ENCODE data around the gene DLX1.
"Not testable (repeated sequence)": the region's sequence is repeated elsewhere in the genome, so short reads cannot be mapped to it uniquely, and the experiment has no call there.

The DLX1 gene

DNA sequence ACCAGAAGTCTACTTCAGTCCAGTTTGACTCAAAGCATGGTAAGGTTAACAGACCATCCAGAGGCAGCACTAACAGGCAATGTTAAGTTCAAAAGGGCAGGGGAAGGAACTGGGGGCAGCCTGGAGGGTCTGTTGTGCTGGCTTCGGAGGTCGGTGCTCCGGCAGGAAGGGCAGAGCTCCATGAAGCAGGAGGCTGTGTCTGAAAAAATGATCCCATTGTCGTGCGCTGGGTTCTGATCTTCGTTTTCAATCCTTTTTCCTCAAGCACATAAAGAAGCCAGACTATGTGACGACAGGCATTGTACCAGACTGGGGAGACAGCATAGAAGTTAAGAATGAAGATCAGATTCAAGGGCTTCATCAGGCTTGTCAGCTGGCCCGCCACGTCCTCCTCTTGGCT is 21.9 kb upstream of the DLX1 start:
- FAIRE-seq (no peak), DNase-seq (ENCODE audit: insufficient read length, low spot score) (no peak)
- no peak for TF ChIP-seq POLR2AphosphoS5 (IDR thresholded peaks at IDR 0.05; ENCODE audit: low read depth, low read length)
- no peak for TF ChIP-seq PAX5 (IDR thresholded peaks at IDR 0.05; ENCODE audit: insufficient read depth, low read length, severe bottlenecking)
- no peak for TF ChIP-seq TAF1 (IDR thresholded peaks at IDR 0.05; ENCODE audit: low read depth, low read length)
- TF ChIP-seq POLR2A (IDR thresholded peaks at IDR 0.05; ENCODE audit: low read depth, low read length) = no peak
- no peak for TF ChIP-seq SPI1 (IDR thresholded peaks at IDR 0.05; ENCODE audit: low read depth, low read length)
- TF ChIP-seq POU2F2 (IDR thresholded peaks at IDR 0.05; ENCODE audit: low read depth, low read length) = no peak

GRCh38 chr2:172065111-172065510 is 20.2 kb upstream of the DLX1 start:
- DNase-seq (ENCODE audit: insufficient read length, low spot score) (no peak), FAIRE-seq (no peak)
- TF ChIP-seq SPI1 (IDR thresholded peaks at IDR 0.05; ENCODE audit: low read depth, low read length) (no peak), POLR2A (IDR thresholded peaks at IDR 0.05; ENCODE audit: low read depth, low read length) (no peak), PAX5 (IDR thresholded peaks at IDR 0.05; ENCODE audit: insufficient read depth, low read length, severe bottlenecking) (no peak), TAF1 (IDR thresholded peaks at IDR 0.05; ENCODE audit: low read depth, low read length) (no peak), POU2F2 (IDR thresholded peaks at IDR 0.05; ENCODE audit: low read depth, low read length) (no peak), POLR2AphosphoS5 (IDR thresholded peaks at IDR 0.05; ENCODE audit: low read depth, low read length) (no peak)

DNA sequence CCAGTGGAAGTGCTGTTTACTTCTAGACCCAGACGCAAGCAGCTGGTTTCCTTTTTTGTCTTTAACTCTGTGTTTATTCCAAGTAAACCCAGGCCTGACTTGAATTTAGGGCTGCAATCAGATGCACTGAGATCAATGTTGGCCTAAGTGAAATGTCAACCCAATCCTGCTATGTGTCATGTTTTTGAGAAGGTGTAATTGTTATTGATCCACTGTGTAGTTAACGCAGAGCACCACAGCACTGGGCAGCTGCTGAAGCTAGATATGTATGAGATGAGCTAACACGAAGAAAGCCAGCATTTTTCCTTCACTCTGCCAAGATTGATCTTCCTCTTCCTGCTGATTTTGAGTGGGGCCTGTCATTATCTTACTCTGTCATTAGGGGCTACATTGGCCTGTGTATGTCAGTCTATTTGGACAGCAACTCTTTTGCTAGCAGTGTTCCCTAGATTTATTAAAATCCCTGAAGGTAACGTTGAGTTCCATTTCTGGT is 18.9 kb upstream of the DLX1 start:
- TF ChIP-seq TAF1 (IDR thresholded peaks at IDR 0.05; ENCODE audit: low read depth, low read length) (no peak), PAX5 (IDR thresholded peaks at IDR 0.05; ENCODE audit: insufficient read depth, low read length, severe bottlenecking) (no peak), POU2F2 (IDR thresholded peaks at IDR 0.05; ENCODE audit: low read depth, low read length) (no peak), POLR2AphosphoS5 (IDR thresholded peaks at IDR 0.05; ENCODE audit: low read depth, low read length) (no peak), POLR2A (IDR thresholded peaks at IDR 0.05; ENCODE audit: low read depth, low read length) (no peak), SPI1 (IDR thresholded peaks at IDR 0.05; ENCODE audit: low read depth, low read length) (no peak)
- FAIRE-seq = no peak
- no peak for DNase-seq (ENCODE audit: insufficient read length, low spot score)

- DNase-seq (ENCODE audit: insufficient read length, low spot score); FAIRE-seq: not testable (repeated sequence)
Measured at GRCh38 chr2:172067905-172068304, 17.4 kb upstream of the DLX1 start.

GRCh38 chr2:172070936-172071335 is 14.4 kb upstream of the DLX1 start:
- TF ChIP-seq POLR2A (IDR thresholded peaks at IDR 0.05; ENCODE audit: low read depth, low read length) = no peak
- no peak for TF ChIP-seq PAX5 (IDR thresholded peaks at IDR 0.05; ENCODE audit: insufficient read depth, low read length, severe bottlenecking)
- TF ChIP-seq POU2F2 (IDR thresholded peaks at IDR 0.05; ENCODE audit: low read depth, low read length) = no peak
- TF ChIP-seq POLR2AphosphoS5 (IDR thresholded peaks at IDR 0.05; ENCODE audit: low read depth, low read length) = no peak
- TF ChIP-seq TAF1 (IDR thresholded peaks at IDR 0.05; ENCODE audit: low read depth, low read length) = no peak
- no peak for TF ChIP-seq SPI1 (IDR thresholded peaks at IDR 0.05; ENCODE audit: low read depth, low read length)
- FAIRE-seq = no peak
- no peak for DNase-seq (ENCODE audit: insufficient read length, low spot score)

DNA sequence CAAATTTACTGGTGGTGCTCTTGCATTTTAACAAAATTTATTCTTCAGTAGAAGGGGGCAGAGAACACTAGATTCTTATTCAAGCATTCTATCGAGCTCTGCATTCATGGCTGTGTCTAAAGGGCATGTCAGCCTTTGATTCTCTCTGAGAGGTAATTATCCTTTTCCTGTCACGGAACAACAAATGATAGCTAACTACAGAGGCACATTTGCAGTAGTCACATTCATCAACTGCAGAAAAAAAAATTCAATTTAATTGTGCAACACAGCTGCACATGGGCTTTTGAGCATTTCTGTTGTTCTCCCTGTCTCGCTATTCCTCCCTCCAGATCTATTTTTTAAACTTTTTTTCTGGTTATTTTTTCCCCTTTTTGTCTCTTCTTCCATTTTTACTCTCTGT is 13.0 kb upstream of the DLX1 start:
- TF ChIP-seq SPI1 (IDR thresholded peaks at IDR 0.05; ENCODE audit: low read depth, low read length) (no peak), POU2F2 (IDR thresholded peaks at IDR 0.05; ENCODE audit: low read depth, low read length) (no peak), PAX5 (IDR thresholded peaks at IDR 0.05; ENCODE audit: insufficient read depth, low read length, severe bottlenecking) (no peak), POLR2AphosphoS5 (IDR thresholded peaks at IDR 0.05; ENCODE audit: low read depth, low read length) (no peak), TAF1 (IDR thresholded peaks at IDR 0.05; ENCODE audit: low read depth, low read length) (no peak), POLR2A (IDR thresholded peaks at IDR 0.05; ENCODE audit: low read depth, low read length) (no peak)
- FAIRE-seq = no peak
- DNase-seq (ENCODE audit: insufficient read length, low spot score) = no peak

GRCh38 chr2:172072706-172073105 is 12.6 kb upstream of the DLX1 start:
- TF ChIP-seq SPI1 (IDR thresholded peaks at IDR 0.05; ENCODE audit: low read depth, low read length) (no peak), POU2F2 (IDR thresholded peaks at IDR 0.05; ENCODE audit: low read depth, low read length) (no peak), POLR2AphosphoS5 (IDR thresholded peaks at IDR 0.05; ENCODE audit: low read depth, low read length) (no peak), TAF1 (IDR thresholded peaks at IDR 0.05; ENCODE audit: low read depth, low read length) (no peak), PAX5 (IDR thresholded peaks at IDR 0.05; ENCODE audit: insufficient read depth, low read length, severe bottlenecking) (no peak), POLR2A (IDR thresholded peaks at IDR 0.05; ENCODE audit: low read depth, low read length) (no peak)
- DNase-seq (ENCODE audit: insufficient read length, low spot score) (no peak), FAIRE-seq (no peak)

GRCh38 chr2:172073518-172073917 is 11.8 kb upstream of the DLX1 start:
- TF ChIP-seq POLR2A (IDR thresholded peaks at IDR 0.05; ENCODE audit: low read depth, low read length) = no peak
- no peak for TF ChIP-seq PAX5 (IDR thresholded peaks at IDR 0.05; ENCODE audit: insufficient read depth, low read length, severe bottlenecking)
- TF ChIP-seq SPI1 (IDR thresholded peaks at IDR 0.05; ENCODE audit: low read depth, low read length) = no peak
- TF ChIP-seq POLR2AphosphoS5 (IDR thresholded peaks at IDR 0.05; ENCODE audit: low read depth, low read length) = no peak
- TF ChIP-seq TAF1 (IDR thresholded peaks at IDR 0.05; ENCODE audit: low read depth, low read length) = no peak
- TF ChIP-seq POU2F2 (IDR thresholded peaks at IDR 0.05; ENCODE audit: low read depth, low read length) = no peak
- FAIRE-seq (no peak), DNase-seq (ENCODE audit: insufficient read length, low spot score) (no peak)

DNA sequence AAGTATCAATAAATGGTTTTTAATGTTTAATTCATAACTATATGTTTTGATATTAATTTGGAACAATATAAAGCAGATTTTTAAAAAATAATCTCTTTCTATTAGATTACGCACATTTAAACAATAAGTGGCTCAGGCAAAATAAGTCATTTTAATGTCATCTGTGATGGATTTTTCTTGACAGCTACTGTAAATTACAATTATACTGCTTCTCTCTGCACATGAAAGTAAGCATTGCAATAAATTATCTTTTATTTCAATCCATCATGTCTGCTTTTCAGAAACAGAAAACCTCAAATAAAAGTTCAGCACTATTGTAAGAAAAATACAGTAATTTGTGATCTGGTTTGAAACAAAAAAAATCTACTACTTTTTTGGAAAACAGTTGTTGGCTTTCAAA is 11.1 kb upstream of the DLX1 start:
- no peak for DNase-seq (ENCODE audit: insufficient read length, low spot score)
- no peak for TF ChIP-seq SPI1 (IDR thresholded peaks at IDR 0.05; ENCODE audit: low read depth, low read length)
- no peak for TF ChIP-seq POLR2A (IDR thresholded peaks at IDR 0.05; ENCODE audit: low read depth, low read length)
- no peak for TF ChIP-seq PAX5 (IDR thresholded peaks at IDR 0.05; ENCODE audit: insufficient read depth, low read length, severe bottlenecking)
- TF ChIP-seq POLR2AphosphoS5 (IDR thresholded peaks at IDR 0.05; ENCODE audit: low read depth, low read length) = no peak
- TF ChIP-seq POU2F2 (IDR thresholded peaks at IDR 0.05; ENCODE audit: low read depth, low read length) = no peak
- TF ChIP-seq TAF1 (IDR thresholded peaks at IDR 0.05; ENCODE audit: low read depth, low read length) = no peak
- no peak for FAIRE-seq

DNA sequence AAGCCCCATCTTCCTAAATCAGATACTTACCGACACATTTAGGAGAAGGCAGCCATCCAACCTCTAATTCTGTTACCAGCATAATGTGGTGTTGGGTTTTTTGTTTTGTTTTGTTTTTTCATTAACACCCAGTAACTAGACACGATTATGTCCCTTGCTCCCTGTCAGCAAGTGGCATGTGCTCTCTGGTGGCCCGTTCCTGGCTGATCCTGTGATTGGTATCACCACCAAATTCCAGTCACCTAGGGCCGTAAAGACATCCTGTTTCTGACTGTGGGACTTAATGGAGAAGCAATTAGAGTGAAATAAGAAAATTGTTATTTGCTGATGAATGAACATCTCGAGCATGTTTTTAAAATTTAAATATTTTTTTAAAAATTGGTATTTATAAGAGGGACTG is 5.9 kb upstream of the DLX1 start:
- no peak for FAIRE-seq
- no peak for TF ChIP-seq PAX5 (IDR thresholded peaks at IDR 0.05; ENCODE audit: insufficient read depth, low read length, severe bottlenecking)
- no peak for TF ChIP-seq POLR2AphosphoS5 (IDR thresholded peaks at IDR 0.05; ENCODE audit: low read depth, low read length)
- TF ChIP-seq POU2F2 (IDR thresholded peaks at IDR 0.05; ENCODE audit: low read depth, low read length) = no peak
- no peak for TF ChIP-seq POLR2A (IDR thresholded peaks at IDR 0.05; ENCODE audit: low read depth, low read length)
- TF ChIP-seq SPI1 (IDR thresholded peaks at IDR 0.05; ENCODE audit: low read depth, low read length) = no peak
- TF ChIP-seq TAF1 (IDR thresholded peaks at IDR 0.05; ENCODE audit: low read depth, low read length) = no peak
- DNase-seq (ENCODE audit: insufficient read length, low spot score) = no peak
